ENCODE results near the gene OR51V1. TPM values are rescaled to one million over a fixed set of nuclear protein-coding genes. Genes with fewer than 3 reads are reported as not detected.

Gene OR51V1
- total and polyA plus RNA-seq, 3 donors from 2014 or later = not detected

- WGBS, 2 donors = 90 to 96% methylated on average over 5 of the region's 5 CpGs
Observed at GRCh38 chr11:5235364-5236095, 35.0 kb upstream of the OR51V1 start.

GRCh38 chr11:5234381-5234834 is 33.9 kb upstream of the OR51V1 start, which contains the start of gene HBD:
Gene HBD, minus strand, starts transcription at chr11:5234483. Its CDS starts 50 bp downstream, at chr11:5234433.
- TF ChIP-seq POLR2A (IDR thresholded peaks at IDR 0.05) (no peak), CTCF (IDR thresholded peaks at IDR 0.05) (no peak)
- intact Hi-C loops (cut with DNase I; ENCODE audit: low total_unique reads) = no loop called here
- 29 to 31% methylated on average over 2 of the region's 2 CpGs for WGBS, 2 donors

More at GRCh38 chr11:5235364-5236095, 35.0 kb upstream of the OR51V1 start:
- Histone ChIP-seq H3K4me1 (no peaks in the 10 kb centered on the region), H3K27me3 (no peaks in the 10 kb centered on the region), H3K4me3 (no peak overlapping the region), H3K36me3 (ENCODE audit: low read depth, missing control alignments) (no peaks in the 10 kb centered on the region), H3K27ac (no peak overlapping the region), H3K9me3 (no peaks in the 10 kb centered on the region)
- TF ChIP-seq CTCF (IDR thresholded peaks at IDR 0.05) = no peak
- no peak for TF ChIP-seq POLR2A (IDR thresholded peaks at IDR 0.05)
- intact Hi-C loops (cut with DNase I; ENCODE audit: low total_unique reads) = no loop called here
- no peak for DNase-seq

GRCh38 chr11:5233307-5233706 is 32.8 kb upstream of the OR51V1 start:
- no peak overlapping the region for H3K4me3 ChIP-seq
- intact Hi-C loops (cut with DNase I; ENCODE audit: low total_unique reads) = no loop called here

More at GRCh38 chr11:5234381-5234834, 33.9 kb upstream of the OR51V1 start, which contains the start of gene HBD:
- DNase-seq = no peak
- H3K36me3 ChIP-seq (ENCODE audit: low read depth, missing control alignments) = no peaks in the 10 kb centered on the region
- no peaks in the 10 kb centered on the region for H3K4me1 ChIP-seq
- no peak within 1 kb of the TSS for H3K27ac ChIP-seq
- no peaks in the 10 kb centered on the region for H3K27me3 ChIP-seq
- H3K9me3 ChIP-seq = no peaks in the 10 kb centered on the region
- no peak within 1 kb of the TSS for H3K4me3 ChIP-seq

GRCh38 chr11:5232821-5233220 is 32.3 kb upstream of the OR51V1 start:
- H3K27ac ChIP-seq = no peak overlapping the region
- no peaks in the 10 kb centered on the region for H3K27me3 ChIP-seq
- no peak for DNase-seq
- intact Hi-C loops (cut with DNase I; ENCODE audit: low total_unique reads) = no loop called here
- TF ChIP-seq CTCF (IDR thresholded peaks at IDR 0.05) = no peak
- H3K4me3 ChIP-seq = no peak overlapping the region
- no peaks in the 10 kb centered on the region for H3K4me1 ChIP-seq
- no peaks in the 10 kb centered on the region for H3K9me3 ChIP-seq
- WGBS, 2 donors = 92 to 98% methylated on average over 2 of the region's 2 CpGs
- no peaks in the 10 kb centered on the region for H3K36me3 ChIP-seq (ENCODE audit: low read depth, missing control alignments)

More at GRCh38 chr11:5233307-5233706, 32.8 kb upstream of the OR51V1 start:
- Histone ChIP-seq H3K27ac (no peak overlapping the region), H3K4me1 (no peaks in the 10 kb centered on the region), H3K36me3 (ENCODE audit: low read depth, missing control alignments) (no peaks in the 10 kb centered on the region), H3K9me3 (no peaks in the 10 kb centered on the region), H3K27me3 (no peaks in the 10 kb centered on the region)
- 85 to 88% methylated on average over 1 of the region's 1 CpG for WGBS, 2 donors
- no peak for DNase-seq
- TF ChIP-seq CTCF (IDR thresholded peaks at IDR 0.05) (no peak), POLR2A (IDR thresholded peaks at IDR 0.05) (no peak)

- no peaks in the 10 kb centered on the region for H3K27me3 ChIP-seq
- no peaks in the 10 kb centered on the region for H3K9me3 ChIP-seq
- H3K4me3 ChIP-seq = no peak overlapping the region
- no peaks in the 10 kb centered on the region for H3K36me3 ChIP-seq (ENCODE audit: low read depth, missing control alignments)
- TF ChIP-seq CTCF (IDR thresholded peaks at IDR 0.05) (no peak), POLR2A (IDR thresholded peaks at IDR 0.05) (no peak)
- H3K4me1 ChIP-seq = no peaks in the 10 kb centered on the region
- WGBS, 2 donors = 56 to 64% methylated on average over 3 of the region's 3 CpGs
- H3K27ac ChIP-seq = no peak overlapping the region
- intact Hi-C loops (cut with DNase I; ENCODE audit: low total_unique reads) = no loop called here
- no peak for DNase-seq
Observed at GRCh38 chr11:5232176-5232575, 31.7 kb upstream of the OR51V1 start.

Measured in testis (tissue), 3 donors.